D721Med (cell line): ENCODE data around the gene ABHD14A.

ENCODE experiments used
- DNase-seq: peaks from one replicate; pipeline ENCODE4 v3.0.0; 2011; ENCODE audit warnings: low spot score; ENCODE audit not compliant: insufficient read length
- FAIRE-seq: peaks from 2 replicates; lab custom pipeline; 2011; peaks lifted over from hg19 to GRCh38; lab: Jason Lieb, UNC
- TF ChIP-seq, protein P1 (sequence below): IDR thresholded peaks from 2 replicates; pipeline ENCODE4 v1.5.1; 2012; ENCODE audit warnings: mild to moderate bottlenecking, control low read depth; ENCODE audit not compliant: insufficient read depth; ENCODE audit errors: missing control alignments

ABHD14A gene

DNA sequence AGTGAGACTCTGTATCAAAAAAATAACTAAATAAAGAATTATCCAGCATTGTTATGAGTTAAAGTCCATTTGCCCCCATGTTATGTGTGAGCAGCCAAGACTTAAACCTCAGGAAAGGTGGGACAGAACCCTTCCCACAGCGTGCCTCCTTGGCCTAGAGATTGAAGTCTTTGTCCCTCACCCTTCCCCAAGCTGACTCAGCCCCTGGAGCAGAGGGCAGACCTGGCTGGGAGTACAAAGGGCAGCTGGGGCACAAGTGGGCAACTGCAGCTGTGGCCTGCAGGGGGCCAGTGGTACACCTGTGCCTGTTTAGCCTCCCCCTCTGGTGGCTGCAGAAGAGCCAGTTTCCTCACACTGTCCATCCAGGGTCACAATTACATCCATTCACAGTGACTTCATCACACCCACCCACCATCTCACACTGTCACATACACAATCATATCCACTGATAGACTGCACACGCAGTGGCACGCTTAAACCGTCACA, 7.5 kb downstream of the ABHD14A start:
- FAIRE-seq = no peak
- TF ChIP-seq, protein P1, sequence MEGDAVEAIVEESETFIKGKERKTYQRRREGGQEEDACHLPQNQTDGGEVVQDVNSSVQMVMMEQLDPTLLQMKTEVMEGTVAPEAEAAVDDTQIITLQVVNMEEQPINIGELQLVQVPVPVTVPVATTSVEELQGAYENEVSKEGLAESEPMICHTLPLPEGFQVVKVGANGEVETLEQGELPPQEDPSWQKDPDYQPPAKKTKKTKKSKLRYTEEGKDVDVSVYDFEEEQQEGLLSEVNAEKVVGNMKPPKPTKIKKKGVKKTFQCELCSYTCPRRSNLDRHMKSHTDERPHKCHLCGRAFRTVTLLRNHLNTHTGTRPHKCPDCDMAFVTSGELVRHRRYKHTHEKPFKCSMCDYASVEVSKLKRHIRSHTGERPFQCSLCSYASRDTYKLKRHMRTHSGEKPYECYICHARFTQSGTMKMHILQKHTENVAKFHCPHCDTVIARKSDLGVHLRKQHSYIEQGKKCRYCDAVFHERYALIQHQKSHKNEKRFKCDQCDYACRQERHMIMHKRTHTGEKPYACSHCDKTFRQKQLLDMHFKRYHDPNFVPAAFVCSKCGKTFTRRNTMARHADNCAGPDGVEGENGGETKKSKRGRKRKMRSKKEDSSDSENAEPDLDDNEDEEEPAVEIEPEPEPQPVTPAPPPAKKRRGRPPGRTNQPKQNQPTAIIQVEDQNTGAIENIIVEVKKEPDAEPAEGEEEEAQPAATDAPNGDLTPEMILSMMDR = peak; percentile 24
- no peak for DNase-seq

DNA sequence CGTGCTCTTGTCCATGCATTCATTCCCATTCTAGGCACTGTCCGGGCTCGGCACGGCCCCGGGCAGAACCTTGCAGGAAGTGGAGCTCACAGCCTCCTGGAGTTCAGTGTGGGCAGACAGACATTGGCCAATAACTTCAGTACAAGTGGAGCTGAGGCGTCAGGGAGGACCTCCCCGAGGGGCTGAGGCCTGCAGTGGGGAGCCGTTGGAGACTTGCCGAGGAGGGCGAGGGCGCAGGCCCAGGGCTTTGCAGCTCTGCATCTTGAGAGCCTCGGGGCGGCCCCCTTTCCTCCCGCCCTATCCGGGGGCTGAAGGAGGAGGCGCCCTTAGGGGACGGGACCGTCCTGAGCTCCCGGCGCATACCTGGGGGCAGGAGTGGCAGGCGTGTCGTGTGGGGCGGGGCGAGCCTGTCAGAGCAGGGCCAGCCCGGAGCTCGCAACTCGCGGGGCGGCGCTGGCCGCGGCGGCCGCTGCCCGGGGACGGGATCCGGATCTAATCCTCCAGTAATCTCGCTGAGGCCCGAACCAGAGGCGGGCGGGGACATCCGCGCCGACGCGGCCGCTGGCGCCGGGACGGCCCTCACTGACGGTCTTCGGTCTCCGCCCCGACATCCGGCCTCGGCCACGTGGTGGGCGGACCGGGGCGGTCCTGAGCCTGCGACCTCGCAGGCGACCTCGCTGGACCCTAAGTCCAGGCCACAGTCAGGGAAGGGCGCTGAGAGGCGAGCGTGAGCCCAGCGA, 8.1 kb downstream of the ABHD14A start, which contains the start of gene ACY1:
ACY1 (plus strand) TSS at position 698 of the 740 bp plus-strand sequence. CDS start 530 bp downstream, outside the sequence.
- FAIRE-seq = no peak
- TF ChIP-seq, protein P1 = no peak
- peak; percentile 98 for DNase-seq

DNA sequence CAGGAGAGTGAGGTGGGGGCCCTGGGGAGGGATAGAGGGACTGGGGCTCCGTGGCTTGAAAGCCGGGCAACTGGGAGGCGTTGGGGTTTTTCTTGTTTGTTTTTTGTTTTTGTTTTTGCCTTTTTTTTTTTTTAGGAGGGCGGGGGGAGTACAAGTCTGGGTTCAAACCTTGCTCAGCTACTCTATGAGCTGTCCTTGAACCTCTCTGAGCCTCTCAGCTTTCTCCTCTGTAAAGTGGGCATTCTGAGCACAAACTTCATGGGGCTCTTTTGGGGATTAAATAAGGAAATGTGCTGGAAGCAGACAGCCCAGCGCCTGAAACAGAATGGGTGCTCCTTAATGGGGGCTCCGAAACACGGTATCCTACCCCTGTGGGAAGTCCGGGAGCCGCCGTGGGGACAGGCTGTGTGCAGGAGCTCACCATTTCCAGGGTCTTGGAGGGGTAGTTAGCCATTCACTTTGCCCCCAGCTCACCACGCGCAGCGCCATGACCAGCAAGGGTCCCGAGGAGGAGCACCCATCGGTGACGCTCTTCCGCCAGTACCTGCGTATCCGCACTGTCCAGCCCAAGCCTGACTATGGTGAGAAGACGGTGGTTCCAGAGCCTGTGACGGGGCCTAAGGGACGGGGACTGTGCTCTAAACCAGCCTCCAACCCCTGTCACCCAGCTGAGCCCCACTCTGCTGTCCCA, 8.9 kb downstream of the ABHD14A start:
- DNase-seq = no peak
- no peak for FAIRE-seq

DNA sequence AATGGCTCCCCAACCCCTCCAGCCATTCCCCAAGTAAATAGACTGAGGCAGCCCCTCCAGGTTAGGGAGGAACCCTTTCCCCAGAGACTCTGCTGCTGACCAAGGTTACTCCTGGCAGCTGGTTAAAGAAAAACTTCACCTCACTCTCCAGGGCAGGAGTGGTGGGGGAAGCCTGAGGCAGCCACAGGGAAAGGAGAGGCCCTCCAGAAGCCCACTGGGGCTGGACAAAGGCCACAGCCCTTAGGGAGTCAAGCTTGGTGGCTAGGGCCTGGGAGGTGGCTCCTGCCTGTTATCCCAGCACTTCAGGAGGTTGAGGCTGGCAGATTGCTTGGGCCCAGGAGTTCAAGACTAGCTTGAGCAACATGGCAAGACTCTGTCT, 9.4 kb downstream of the ABHD14A start:
- no peak for DNase-seq
- no peak for FAIRE-seq
- TF ChIP-seq, protein P1 = no peak

More for the DNA sequence above, 8.9 kb downstream of the ABHD14A start:
- TF ChIP-seq, protein P1 = no peak

DNA sequence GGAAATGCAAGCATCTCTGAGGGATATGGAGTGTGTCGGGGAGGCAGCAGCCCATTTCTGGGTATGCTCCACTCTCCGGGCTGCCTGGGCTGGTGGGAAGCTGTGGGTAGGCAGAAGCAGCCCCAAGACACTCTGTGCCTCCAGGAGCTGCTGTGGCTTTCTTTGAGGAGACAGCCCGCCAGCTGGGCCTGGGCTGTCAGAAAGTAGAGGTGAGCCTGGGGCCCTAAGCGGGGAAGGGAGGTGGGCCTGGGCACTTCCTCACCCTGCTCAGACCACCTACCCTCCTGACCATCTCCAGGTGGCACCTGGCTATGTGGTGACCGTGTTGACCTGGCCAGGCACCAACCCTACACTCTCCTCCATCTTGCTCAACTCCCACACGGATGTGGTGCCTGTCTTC, 10.2 kb downstream of the ABHD14A start:
- TF ChIP-seq, protein P1 = no peak
- FAIRE-seq (no peak), DNase-seq (no peak)

DNA sequence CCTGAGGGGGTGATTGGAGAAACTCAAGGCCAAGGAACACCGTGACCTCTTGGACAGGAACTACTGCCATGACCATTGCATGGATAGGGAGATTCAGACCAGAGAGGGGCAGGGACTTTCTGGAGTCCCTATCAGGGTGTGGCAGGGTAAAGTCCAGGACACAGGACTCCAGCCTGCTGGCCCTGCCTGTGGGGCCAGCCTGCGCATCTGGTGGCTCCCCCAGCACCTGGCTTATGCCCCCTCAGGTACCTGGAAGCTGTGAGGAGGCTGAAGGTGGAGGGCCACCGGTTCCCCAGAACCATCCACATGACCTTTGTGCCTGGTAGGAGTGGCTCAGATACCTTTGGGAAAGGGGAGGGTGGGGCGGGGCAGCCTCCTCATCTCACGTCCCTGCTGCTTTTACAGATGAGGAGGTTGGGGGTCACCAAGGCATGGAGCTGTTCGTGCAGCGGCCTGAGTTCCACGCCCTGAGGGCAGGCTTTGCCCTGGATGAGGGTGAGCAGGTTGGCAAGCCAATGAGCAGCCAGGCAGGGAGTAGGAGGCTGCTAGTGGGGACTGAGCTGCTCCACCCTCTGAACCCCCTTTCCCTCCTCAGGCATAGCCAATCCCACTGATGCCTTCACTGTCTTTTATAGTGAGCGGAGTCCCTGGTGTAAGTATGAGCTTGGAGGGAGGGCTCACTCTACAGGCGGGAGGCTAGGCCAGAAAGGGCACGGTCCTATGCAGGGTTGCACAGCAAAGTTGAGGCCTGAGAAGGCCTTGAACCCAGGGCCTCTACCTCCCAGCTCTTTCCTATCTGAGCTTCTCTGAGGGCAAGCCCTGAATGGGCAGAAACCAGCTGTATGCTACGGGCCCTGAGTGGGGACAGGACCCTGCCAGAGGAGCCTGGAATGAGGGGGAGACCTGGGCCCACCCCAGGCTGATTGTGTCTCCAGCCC, 11.4 kb downstream of the ABHD14A start:
- TF ChIP-seq, protein P1 = no peak
- FAIRE-seq (no peak), DNase-seq (no peak)
